ENCODE data around the gene CELSR1. TPM values are rescaled to one million over a fixed set of nuclear protein-coding genes. Genes with fewer than 3 reads are reported as not detected.

The CELSR1 gene
- total and polyA plus RNA-seq, 2 donors (not counting 1 experiment from before 2014, with no cell fraction given): 30.2 to 34.8 TPM

- Mint-ChIP-seq H3K9me3 (ENCODE audit: insufficient read depth) (no peaks in the 10 kb centered on the region), H3K27ac (no peak overlapping the region), H3K4me1 (peaks cover 9% of the 10 kb centered on the region), H3K27me3 (no peaks in the 10 kb centered on the region), H3K4me3 (no peak overlapping the region)
- peaks cover 7% of the 10 kb centered on the region for H4K20me1 ChIP-seq (ENCODE audit: control insufficient read depth, insufficient read depth, low read length, poor library complexity, severe bottlenecking)
- H3K27ac ChIP-seq (ENCODE audit: low read length in 2 of 2): no peak overlapping the region
- peaks cover 0 to 27% of the 10 kb centered on the region in 2 donors for H3K4me1 ChIP-seq (ENCODE audit: control insufficient read depth in 2 of 2, insufficient read depth in 2 of 2, low read length in 2 of 2)
- H2AFZ ChIP-seq (ENCODE audit: insufficient read depth, low read depth, low read length, poor library complexity, severe bottlenecking): no peak overlapping the region
- H3K9me3 ChIP-seq (ENCODE audit: control extremely low read depth in 1 of 3, control insufficient read depth in 2 of 3, insufficient read depth in 1 of 3, low read length in 2 of 3): no peaks in the 10 kb centered on the region
- CTCF ChIA-PET: no interaction called here
- 94% methylated on average over 2 of the region's 10 CpGs for WGBS (ENCODE audit: insufficient coverage)
- H3K27me3 ChIP-seq (replicated peaks in 1 of 4; ENCODE audit: control extremely low read depth in 1 of 4, control insufficient read depth in 3 of 4, insufficient read depth in 4 of 4, low read length in 3 of 4): peaks cover 0 to 6% (median 0%) of the 10 kb centered on the region in 4 experiments
- DNase-seq (no peak), ATAC-seq (ENCODE audit: low read depth) (no peak)
- no peak overlapping the region for H3K4me3 ChIP-seq (ENCODE audit: control extremely low read depth in 1 of 5, extremely low read depth in 1 of 5, insufficient read depth in 1 of 5, low read depth in 2 of 5, low read length in 4 of 5)
- no peak overlapping the region for H3K4me2 ChIP-seq (replicated peaks; ENCODE audit: low read depth, low read length, poor library complexity, severe bottlenecking)
- TF ChIP-seq CTCF (IDR thresholded peaks at IDR 0.05) (no peak), EZH2 (IDR thresholded peaks at IDR 0.05; ENCODE audit: borderline replicate concordance, insufficient read depth, low read depth, low read length, poor library complexity, severe bottlenecking) (no peak)
- H3K9ac ChIP-seq (ENCODE audit: low read length): no peak overlapping the region
- POLR2A ChIA-PET: no interaction called here
- peaks cover 0 to 56% of the 10 kb centered on the region in 2 experiments for H3K36me3 ChIP-seq (replicated peaks in 1 of 2; ENCODE audit: control extremely low read depth in 1 of 2, control insufficient read depth in 1 of 2, extremely low read depth in 1 of 2, insufficient read depth in 2 of 2, low read length in 1 of 2)
- no peaks in the 10 kb centered on the region for H3K79me2 ChIP-seq (ENCODE audit: control insufficient read depth, insufficient read depth, low read length)
- intact Hi-C loops (cut with micrococcal nuclease): loop anchor here (10.0 kb wide), 1 partner anchor 74 kb away; no protein-coding TSS in a partner anchor
Measured at GRCh38 chr22:46360891-46361290, 176.5 kb downstream of the CELSR1 start.

GRCh38 chr22:46360097-46360496 lies 177.3 kb downstream of the CELSR1 start:
- 97% methylated on average over 4 of the region's 5 CpGs for WGBS (ENCODE audit: insufficient coverage)
- intact Hi-C loops (cut with micrococcal nuclease): loop anchor here (10.0 kb wide), 1 partner anchor 75 kb away; no protein-coding TSS in a partner anchor
- no peaks in the 10 kb centered on the region for H3K79me2 ChIP-seq (ENCODE audit: control insufficient read depth, insufficient read depth, low read length)
- H3K27me3 Mint-ChIP-seq: no peaks in the 10 kb centered on the region
- ATAC-seq (ENCODE audit: low read depth) (no peak), DNase-seq (no peak)
- peaks cover 0 to 30% of the 10 kb centered on the region in 2 donors for H3K4me1 ChIP-seq (ENCODE audit: control insufficient read depth in 2 of 2, insufficient read depth in 2 of 2, low read length in 2 of 2)
- H3K4me2 ChIP-seq (replicated peaks; ENCODE audit: low read depth, low read length, poor library complexity, severe bottlenecking): no peak overlapping the region
- H2AFZ ChIP-seq (ENCODE audit: insufficient read depth, low read depth, low read length, poor library complexity, severe bottlenecking): no peak overlapping the region
- H3K27ac Mint-ChIP-seq: no peak overlapping the region
- H3K4me3 ChIP-seq (ENCODE audit: control extremely low read depth in 1 of 5, extremely low read depth in 1 of 5, insufficient read depth in 1 of 5, low read depth in 2 of 5, low read length in 4 of 5): no peak overlapping the region
- ChIA-PET CTCF (interaction anchor here (2.2 kb wide), 1 partner anchor 8 kb away, joined by 10 read pairs; no protein-coding TSS in a partner anchor), POLR2A (no interaction called here)
- TF ChIP-seq CTCF (IDR thresholded peaks at IDR 0.05) (no peak), EZH2 (IDR thresholded peaks at IDR 0.05; ENCODE audit: borderline replicate concordance, insufficient read depth, low read depth, low read length, poor library complexity, severe bottlenecking) (no peak)
- no peaks in the 10 kb centered on the region for H3K9me3 Mint-ChIP-seq (ENCODE audit: insufficient read depth)
- H4K20me1 ChIP-seq (ENCODE audit: control insufficient read depth, insufficient read depth, low read length, poor library complexity, severe bottlenecking): peaks cover 14% of the 10 kb centered on the region
- no peak overlapping the region for H3K27ac ChIP-seq (ENCODE audit: low read length in 2 of 2)
- H3K9me3 ChIP-seq (ENCODE audit: control extremely low read depth in 1 of 3, control insufficient read depth in 2 of 3, insufficient read depth in 1 of 3, low read length in 2 of 3): no peaks in the 10 kb centered on the region
- no peak overlapping the region for H3K4me3 Mint-ChIP-seq
- H3K9ac ChIP-seq (ENCODE audit: low read length): no peak overlapping the region
- H3K36me3 ChIP-seq (replicated peaks in 1 of 2; ENCODE audit: control extremely low read depth in 1 of 2, control insufficient read depth in 1 of 2, extremely low read depth in 1 of 2, insufficient read depth in 2 of 2, low read length in 1 of 2): peaks cover 0 to 60% of the 10 kb centered on the region in 2 experiments
- peaks cover 0 to under 1% (median 0%) of the 10 kb centered on the region in 4 experiments for H3K27me3 ChIP-seq (replicated peaks in 1 of 4; ENCODE audit: control extremely low read depth in 1 of 4, control insufficient read depth in 3 of 4, insufficient read depth in 4 of 4, low read length in 3 of 4)
- H3K4me1 Mint-ChIP-seq: peaks cover 12% of the 10 kb centered on the region
